SKM-1 treated with dmso at 0.1 percent for 144 hours (cell line): ENCODE results near the gene CYP2R1.

Experiments used
- DNase-seq: peaks from one replicate; lab custom pipeline; 2025; ENCODE audit not compliant: unreplicated experiment; lab: John Stamatoyannopoulos, UW

The CYP2R1 gene

GRCh38 chr11:14892036-14892556, at the start of gene CYP2R1:
Gene CYP2R1 (minus strand): TSS chr11:14892231. CDS start chr11:14892205, 26 bp downstream.
- peak; percentile 95 for DNase-seq

GRCh38 chr11:14938936-14939335, 46.9 kb upstream of the CYP2R1 start:
- DNase-seq = no peak

- no peak for DNase-seq
Observed at GRCh38 chr11:14934641-14935351, 42.8 kb upstream of the CYP2R1 start.

GRCh38 chr11:14932447-14932846, 40.4 kb upstream of the CYP2R1 start:
- DNase-seq = no peak

- DNase-seq = no peak
Observed at GRCh38 chr11:14930369-14930768, 38.3 kb upstream of the CYP2R1 start.

GRCh38 chr11:14927146-14927545, 35.1 kb upstream of the CYP2R1 start:
- no peak for DNase-seq

- DNase-seq = no peak
Observed at GRCh38 chr11:14924318-14924717, 32.3 kb upstream of the CYP2R1 start.

- no peak for DNase-seq
Observed at GRCh38 chr11:14916403-14916802, 24.4 kb upstream of the CYP2R1 start.

- no peak for DNase-seq
Observed at GRCh38 chr11:14914536-14914935, 22.5 kb upstream of the CYP2R1 start.

GRCh38 chr11:14908214-14908880, 16.3 kb upstream of the CYP2R1 start:
- DNase-seq = peak; percentile 37

GRCh38 chr11:14907411-14908213, 15.6 kb upstream of the CYP2R1 start:
- peak; percentile 29 for DNase-seq

GRCh38 chr11:14906993-14907392, 15.0 kb upstream of the CYP2R1 start:
- no peak for DNase-seq

- DNase-seq = no peak
Observed at GRCh38 chr11:14906578-14906977, 14.5 kb upstream of the CYP2R1 start.

- peak; percentile 5 for DNase-seq
Observed at GRCh38 chr11:14905104-14906033, 13.3 kb upstream of the CYP2R1 start.

- DNase-seq = peak; percentile 45
Observed at GRCh38 chr11:14904745-14905103, 12.7 kb upstream of the CYP2R1 start.

- DNase-seq = no peak
Observed at GRCh38 chr11:14902650-14903350, 10.8 kb upstream of the CYP2R1 start.

- DNase-seq = no peak
Observed at GRCh38 chr11:14898906-14899305, 6.9 kb upstream of the CYP2R1 start.

- no peak for DNase-seq
Observed at GRCh38 chr11:14898355-14898754, 6.3 kb upstream of the CYP2R1 start.

GRCh38 chr11:14894657-14895598, 2.9 kb upstream of the CYP2R1 start:
- DNase-seq = peak; percentile 77
